ENCODE measurements around the gene GLP2R. TPM values are rescaled to one million over a fixed set of nuclear protein-coding genes. Genes with fewer than 3 reads are reported as not detected.

Gene GLP2R
- polyA plus RNA-seq, 1 of the 3 experiments (the other 2 are of a cell fraction), result not detected

DNA sequence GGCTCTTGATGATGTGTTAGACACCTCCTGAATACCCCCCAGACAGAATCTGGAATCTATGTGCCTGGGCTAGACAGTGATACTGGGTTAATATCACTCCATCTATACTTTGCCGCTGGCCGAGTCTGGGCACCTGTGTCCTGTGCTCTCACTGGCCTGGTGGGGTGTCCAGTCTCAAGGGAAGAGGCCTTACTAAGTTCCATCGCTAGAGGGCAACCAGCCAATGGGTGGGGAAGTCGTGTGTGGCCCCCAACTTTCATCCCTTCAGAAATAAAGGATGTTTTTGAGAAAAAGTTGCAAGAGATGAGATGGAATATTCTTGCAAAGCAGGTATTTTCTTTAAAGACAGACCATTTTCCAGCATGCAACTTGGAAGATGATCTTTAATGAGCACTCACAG lies 1.6 kb upstream of the GLP2R start:
- Histone ChIP-seq H3F3A (replicated peaks; ENCODE audit: insufficient read depth) (no peaks in the 10 kb centered on the region), H3K27ac (ENCODE audit: low read depth in 2 of 2, low read length in 1 of 2) (no peak overlapping the region), H3K9ac (no peak overlapping the region), H4K20me1 (ENCODE audit: insufficient read depth) (no peaks in the 10 kb centered on the region), H3K9me3 (no peaks in the 10 kb centered on the region), H3K4me3 (ENCODE audit: low read depth in 2 of 2, low read length in 1 of 2) (no peak overlapping the region), H3K4me2 (no peak overlapping the region), H3K27me3 (ENCODE audit: insufficient read depth) (peaks cover 10% of the 10 kb centered on the region; the same call in 1 of the 2 replicates), H3K36me3 (replicated peaks in 1 of 2; ENCODE audit: control insufficient read depth in 1 of 2, insufficient read depth in 2 of 2, low read length in 1 of 2) (no peaks in the 10 kb centered on the region), H3K79me2 (ENCODE audit: insufficient read depth) (no peaks in the 10 kb centered on the region), H3K4me1 (ENCODE audit: control insufficient read depth in 1 of 2, insufficient read depth in 2 of 2, low read depth in 1 of 2, low read length in 1 of 2) (no peaks in the 10 kb centered on the region), H2AFZ (ENCODE audit: low read depth) (no peak overlapping the region), H3K9me2 (no peaks in the 10 kb centered on the region)
- TF ChIP-seq MEF2A (IDR thresholded peaks at IDR 0.05; ENCODE audit: borderline replicate concordance, low read depth) (no peak), USF2 (IDR thresholded peaks at IDR 0.05; ENCODE audit: borderline replicate concordance, low read depth, low read length) (no peak), TCF12 (IDR thresholded peaks at IDR 0.05) (no peak), FOXM1 (IDR thresholded peaks at IDR 0.05; ENCODE audit: low read depth) (no peak), EZH2phosphoT487 (IDR thresholded peaks at IDR 0.05; ENCODE audit: borderline replicate concordance, low read depth) (no peak)
- TF ChIP-seq, protein P1, sequence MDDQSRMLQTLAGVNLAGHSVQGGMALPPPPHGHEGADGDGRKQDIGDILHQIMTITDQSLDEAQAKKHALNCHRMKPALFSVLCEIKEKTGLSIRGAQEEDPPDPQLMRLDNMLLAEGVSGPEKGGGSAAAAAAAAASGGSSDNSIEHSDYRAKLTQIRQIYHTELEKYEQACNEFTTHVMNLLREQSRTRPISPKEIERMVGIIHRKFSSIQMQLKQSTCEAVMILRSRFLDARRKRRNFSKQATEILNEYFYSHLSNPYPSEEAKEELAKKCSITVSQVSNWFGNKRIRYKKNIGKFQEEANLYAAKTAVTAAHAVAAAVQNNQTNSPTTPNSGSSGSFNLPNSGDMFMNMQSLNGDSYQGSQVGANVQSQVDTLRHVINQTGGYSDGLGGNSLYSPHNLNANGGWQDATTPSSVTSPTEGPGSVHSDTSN (IDR thresholded peaks at IDR 0.05), result no peak
- DNase-seq, result no peak
- ChIA-PET CTCF (no interaction called here), POLR2A (no interaction called here)
- WGBS (ENCODE audit: low lambda C conversion rate), result 9% methylated on average over 4 of the region's 4 CpGs

- Histone ChIP-seq H3K4me1 (ENCODE audit: control insufficient read depth in 1 of 2, insufficient read depth in 2 of 2, low read depth in 1 of 2, low read length in 1 of 2) (no peaks in the 10 kb centered on the region), H2AFZ (ENCODE audit: low read depth) (no peak overlapping the region), H3K9me2 (no peaks in the 10 kb centered on the region), H3K36me3 (replicated peaks in 1 of 2; ENCODE audit: control insufficient read depth in 1 of 2, insufficient read depth in 2 of 2, low read length in 1 of 2) (no peaks in the 10 kb centered on the region), H3F3A (replicated peaks; ENCODE audit: insufficient read depth) (no peaks in the 10 kb centered on the region), H3K27me3 (ENCODE audit: insufficient read depth) (peaks cover 10% of the 10 kb centered on the region; the same call in 1 of the 2 replicates), H3K9ac (no peak overlapping the region), H3K27ac (ENCODE audit: low read depth in 2 of 2, low read length in 1 of 2) (no peak overlapping the region), H4K20me1 (ENCODE audit: insufficient read depth) (no peaks in the 10 kb centered on the region), H3K79me2 (ENCODE audit: insufficient read depth) (no peaks in the 10 kb centered on the region), H3K4me2 (no peak overlapping the region), H3K4me3 (ENCODE audit: low read depth in 2 of 2, low read length in 1 of 2) (no peak overlapping the region), H3K9me3 (no peaks in the 10 kb centered on the region)
- 13% methylated on average over 8 of the region's 8 CpGs for WGBS (ENCODE audit: low lambda C conversion rate)
- TF ChIP-seq TEAD4 (IDR thresholded peaks at IDR 0.05; ENCODE audit: borderline replicate concordance, insufficient read depth) (no peak), GATA2 (CRISPR knock-in tag; IDR thresholded peaks at IDR 0.05) (no peak), ZBTB33 (IDR thresholded peaks at IDR 0.05; ENCODE audit: borderline replicate concordance, low read depth) (no peak)
- CTCF ChIA-PET, result no interaction called here
- POLR2A ChIA-PET, result no interaction called here
- no peak for DNase-seq
Measured at GRCh38 chr17:9824797-9825338, 856 bp upstream of the GLP2R start.
